Retina (tissue), 1 donor: Measurements from ENCODE around the gene CDC42BPB.
A peak's percentile ranks its signal among the peaks of the same experiment; 100 is the strongest.

Experiments
- DNase-seq: peaks from one replicate; pipeline ENCODE4 v3.0.0-alpha.2; 2016

Gene CDC42BPB, protein sequence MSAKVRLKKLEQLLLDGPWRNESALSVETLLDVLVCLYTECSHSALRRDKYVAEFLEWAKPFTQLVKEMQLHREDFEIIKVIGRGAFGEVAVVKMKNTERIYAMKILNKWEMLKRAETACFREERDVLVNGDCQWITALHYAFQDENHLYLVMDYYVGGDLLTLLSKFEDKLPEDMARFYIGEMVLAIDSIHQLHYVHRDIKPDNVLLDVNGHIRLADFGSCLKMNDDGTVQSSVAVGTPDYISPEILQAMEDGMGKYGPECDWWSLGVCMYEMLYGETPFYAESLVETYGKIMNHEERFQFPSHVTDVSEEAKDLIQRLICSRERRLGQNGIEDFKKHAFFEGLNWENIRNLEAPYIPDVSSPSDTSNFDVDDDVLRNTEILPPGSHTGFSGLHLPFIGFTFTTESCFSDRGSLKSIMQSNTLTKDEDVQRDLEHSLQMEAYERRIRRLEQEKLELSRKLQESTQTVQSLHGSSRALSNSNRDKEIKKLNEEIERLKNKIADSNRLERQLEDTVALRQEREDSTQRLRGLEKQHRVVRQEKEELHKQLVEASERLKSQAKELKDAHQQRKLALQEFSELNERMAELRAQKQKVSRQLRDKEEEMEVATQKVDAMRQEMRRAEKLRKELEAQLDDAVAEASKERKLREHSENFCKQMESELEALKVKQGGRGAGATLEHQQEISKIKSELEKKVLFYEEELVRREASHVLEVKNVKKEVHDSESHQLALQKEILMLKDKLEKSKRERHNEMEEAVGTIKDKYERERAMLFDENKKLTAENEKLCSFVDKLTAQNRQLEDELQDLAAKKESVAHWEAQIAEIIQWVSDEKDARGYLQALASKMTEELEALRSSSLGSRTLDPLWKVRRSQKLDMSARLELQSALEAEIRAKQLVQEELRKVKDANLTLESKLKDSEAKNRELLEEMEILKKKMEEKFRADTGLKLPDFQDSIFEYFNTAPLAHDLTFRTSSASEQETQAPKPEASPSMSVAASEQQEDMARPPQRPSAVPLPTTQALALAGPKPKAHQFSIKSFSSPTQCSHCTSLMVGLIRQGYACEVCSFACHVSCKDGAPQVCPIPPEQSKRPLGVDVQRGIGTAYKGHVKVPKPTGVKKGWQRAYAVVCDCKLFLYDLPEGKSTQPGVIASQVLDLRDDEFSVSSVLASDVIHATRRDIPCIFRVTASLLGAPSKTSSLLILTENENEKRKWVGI (N-terminal part only)

DNA sequence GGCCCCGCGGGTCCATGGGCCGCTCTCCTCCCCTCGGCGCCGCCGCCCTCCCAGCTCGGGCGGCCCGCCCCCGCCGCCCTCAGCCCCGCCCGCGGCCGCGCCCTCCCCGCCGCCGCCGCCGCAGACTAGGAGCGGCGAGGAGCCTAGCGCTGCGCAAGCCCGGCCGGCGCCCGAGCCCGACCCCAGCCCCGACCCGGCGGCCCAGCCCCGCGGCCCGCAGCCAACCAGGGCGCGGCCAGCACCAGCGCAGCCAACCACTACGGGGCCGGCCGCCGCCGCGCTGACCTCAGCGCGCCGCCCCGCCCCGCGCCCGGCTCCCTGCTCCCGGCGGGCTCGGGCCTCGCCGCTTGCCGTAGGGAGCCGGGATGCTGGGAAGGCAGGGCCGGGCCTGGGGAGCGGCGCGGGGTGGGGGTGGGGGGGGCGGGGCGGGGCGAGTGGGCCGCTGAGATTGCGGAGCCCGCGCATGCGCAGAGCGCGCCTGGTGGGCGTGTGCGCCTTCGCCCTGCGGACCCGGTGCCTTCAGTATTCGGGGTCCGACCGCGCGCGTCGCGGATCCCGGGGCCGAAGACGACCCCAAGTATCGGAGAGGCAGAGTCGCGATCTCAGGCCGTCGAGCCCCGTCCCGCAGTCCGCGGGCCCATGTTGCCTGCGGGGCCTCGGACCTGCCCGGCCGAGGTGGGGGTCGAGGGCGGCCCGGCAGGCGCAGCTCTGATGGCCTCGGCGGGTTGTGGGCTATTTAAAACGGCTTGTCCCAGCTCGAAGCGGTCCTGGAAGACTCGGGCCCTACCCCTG lies at the start of gene CDC42BPB:
Gene CDC42BPB (minus strand): TSS at position 178 of the 792 bp plus-strand sequence. CDS start 376 bp downstream, outside the sequence.
- DNase-seq, result peak; percentile 91

DNA sequence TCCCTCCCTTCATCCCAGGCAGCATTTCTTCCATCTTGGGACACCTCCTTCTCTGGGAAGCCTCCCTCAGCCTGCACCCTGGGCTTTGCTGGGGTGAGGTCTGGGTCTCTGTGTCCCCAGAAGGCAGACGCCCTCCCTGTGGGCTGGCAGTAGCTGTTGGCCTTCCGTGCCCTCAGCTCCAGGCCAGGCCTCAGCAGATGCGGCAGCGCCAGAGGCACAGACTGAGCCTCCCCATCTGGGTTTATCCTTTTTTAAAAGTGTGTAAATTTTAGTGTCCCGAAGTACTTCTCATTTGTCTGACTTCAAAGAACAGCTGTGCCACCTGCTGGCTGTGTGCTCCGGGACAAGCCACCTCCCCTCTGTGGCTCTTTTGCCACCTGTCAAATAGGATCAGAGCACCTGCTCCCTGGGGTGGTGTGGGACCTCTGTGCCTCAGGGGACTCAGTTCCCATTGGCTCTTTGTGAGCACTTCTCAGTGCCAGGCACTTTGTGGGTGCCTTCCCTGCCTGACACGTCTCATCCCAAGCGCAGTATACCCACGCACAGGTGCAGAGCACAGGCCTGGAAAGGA lies 48.3 kb upstream of the CDC42BPB start:
- no peak for DNase-seq

DNA sequence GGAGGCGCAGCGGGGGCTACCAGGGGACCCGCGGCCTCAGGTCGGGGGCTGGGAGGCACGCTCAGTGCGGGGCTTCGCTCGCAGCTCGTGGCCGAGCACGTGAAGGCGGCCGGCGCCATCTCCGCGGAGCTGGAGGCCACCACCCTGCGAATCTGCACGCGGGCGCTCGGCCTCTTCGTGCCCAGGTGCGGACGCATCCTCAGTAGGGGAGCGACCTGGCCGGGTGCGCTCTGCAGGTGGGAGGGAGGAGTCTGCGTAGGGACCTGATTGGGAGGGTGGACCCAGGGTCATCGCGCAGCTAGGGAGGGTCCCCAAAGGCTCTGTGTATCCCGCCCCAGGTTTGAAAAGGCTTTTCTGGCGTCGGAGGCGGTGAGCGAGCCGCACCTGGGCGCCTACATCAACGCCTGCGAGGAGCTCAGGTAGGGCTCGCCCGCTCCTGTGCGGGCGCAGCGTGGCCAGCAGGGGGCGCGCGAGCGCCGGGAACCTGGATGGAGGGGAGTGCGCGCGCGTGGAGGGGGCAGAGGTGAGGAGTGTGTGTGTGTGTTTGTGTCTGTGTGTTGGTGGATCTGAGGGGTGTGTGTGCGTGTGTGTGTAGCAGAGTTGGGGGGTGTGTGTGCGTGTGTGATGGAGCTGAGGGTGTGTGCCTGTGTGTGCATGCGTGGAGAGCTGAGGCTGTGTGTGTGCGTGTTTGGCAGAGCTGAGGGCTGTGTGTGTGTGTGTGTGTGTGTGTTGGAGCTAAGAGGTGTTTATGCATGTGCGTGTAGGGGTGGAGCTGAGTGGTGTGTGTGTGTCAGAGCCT lies 47.5 kb upstream of the CDC42BPB start:
- DNase-seq, result peak; percentile 86

DNA sequence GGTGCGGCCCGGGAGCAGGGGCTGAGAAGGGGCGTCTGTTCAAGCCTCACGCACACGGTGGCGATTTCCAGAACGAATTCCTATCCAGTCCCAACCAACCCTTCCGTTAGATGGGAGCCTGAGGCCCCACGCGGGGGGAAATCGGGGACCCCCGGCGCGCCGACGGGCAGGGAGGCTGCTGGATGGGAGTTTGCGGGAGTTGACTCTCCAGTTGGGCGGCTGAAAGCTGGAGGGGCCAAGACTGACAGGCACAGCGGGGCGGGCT lies 47.0 kb upstream of the CDC42BPB start:
- peak; percentile 59 for DNase-seq

DNA sequence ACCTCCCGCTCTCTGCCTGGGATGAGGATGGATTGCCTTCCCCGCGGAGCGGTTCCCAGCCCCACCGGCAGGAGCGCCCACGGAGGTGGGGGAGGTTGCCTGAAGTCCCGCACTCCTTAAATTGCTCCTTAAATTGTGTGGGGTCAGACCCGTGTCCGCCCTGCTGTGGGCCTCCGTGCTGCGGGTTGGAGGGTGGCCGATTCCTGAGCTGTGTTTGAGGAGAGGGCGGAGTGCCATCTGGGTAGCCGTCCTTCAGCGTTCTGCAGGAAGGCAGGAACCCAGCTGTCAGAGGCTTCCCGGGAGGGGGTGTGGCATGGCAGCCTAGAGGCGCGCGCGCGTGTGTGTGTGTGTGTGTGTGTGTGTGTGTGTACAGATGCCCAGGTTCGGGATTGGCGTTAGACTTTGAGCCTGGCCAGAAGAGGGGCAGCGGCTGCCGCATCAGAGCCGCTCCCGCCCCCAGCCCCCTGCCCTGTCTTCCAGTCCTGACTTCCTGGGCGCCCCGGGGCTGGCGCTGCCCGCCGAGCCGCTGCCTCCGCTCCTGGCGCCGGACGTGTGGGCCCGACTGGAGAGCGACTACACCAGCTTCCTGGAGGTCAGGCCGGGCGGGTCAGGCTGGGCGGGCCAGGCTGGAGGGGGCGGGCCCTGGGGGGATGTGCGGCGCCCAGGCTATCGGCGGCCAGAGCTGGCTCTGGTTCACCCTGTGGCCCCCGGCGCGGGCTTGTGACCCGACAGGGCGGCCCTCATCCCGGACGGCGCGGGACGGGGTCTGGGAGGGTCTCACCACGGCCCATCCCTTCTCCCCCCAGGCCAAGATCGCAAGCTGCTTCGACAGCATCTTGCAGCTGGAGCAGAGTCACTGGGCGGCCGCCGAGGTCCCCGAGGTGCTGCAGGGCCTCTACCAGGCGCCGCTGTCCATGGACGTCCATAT lies 46.4 kb upstream of the CDC42BPB start:
- peak; percentile 79 for DNase-seq

- no peak for DNase-seq
Observed at GRCh38 chr14:103102689-103103260, 45.4 kb upstream of the CDC42BPB start.

DNA sequence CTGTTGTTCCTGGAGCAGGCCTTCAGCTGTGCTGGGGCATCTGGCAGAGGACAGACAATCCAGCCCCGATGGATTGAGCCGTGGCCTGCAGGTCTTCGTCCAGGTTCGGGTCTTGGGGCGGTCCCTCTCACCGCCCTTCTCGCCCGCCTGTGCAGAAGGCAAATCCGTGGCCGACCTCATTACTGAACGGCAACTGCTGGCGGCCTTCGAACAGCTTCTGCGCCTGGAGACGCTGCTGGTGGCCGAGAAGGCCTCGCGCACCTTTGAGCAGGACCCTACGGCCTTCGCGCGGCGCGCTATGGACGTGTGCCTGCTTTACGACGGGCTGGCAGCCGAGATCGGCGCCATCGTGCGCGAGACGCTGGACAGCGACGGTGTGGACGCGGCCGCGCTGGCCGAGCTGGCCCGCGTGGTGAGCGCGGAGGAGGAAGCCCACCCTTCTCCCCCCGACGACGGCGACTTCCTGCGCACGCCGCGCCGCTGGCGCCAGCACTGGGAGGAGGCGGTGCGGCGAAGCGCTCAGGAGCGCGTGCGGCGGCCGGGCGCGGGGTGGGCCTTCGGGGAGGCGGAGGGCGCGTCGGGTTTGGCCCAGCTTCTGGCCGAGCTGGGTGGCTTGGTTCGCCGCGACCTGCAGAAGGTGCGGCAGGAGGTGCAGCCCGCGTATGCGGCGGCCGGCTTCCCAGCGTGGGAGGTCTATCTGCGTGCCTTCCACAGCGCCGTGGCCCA lies 44.8 kb upstream of the CDC42BPB start:
- peak; percentile 70 for DNase-seq

DNA sequence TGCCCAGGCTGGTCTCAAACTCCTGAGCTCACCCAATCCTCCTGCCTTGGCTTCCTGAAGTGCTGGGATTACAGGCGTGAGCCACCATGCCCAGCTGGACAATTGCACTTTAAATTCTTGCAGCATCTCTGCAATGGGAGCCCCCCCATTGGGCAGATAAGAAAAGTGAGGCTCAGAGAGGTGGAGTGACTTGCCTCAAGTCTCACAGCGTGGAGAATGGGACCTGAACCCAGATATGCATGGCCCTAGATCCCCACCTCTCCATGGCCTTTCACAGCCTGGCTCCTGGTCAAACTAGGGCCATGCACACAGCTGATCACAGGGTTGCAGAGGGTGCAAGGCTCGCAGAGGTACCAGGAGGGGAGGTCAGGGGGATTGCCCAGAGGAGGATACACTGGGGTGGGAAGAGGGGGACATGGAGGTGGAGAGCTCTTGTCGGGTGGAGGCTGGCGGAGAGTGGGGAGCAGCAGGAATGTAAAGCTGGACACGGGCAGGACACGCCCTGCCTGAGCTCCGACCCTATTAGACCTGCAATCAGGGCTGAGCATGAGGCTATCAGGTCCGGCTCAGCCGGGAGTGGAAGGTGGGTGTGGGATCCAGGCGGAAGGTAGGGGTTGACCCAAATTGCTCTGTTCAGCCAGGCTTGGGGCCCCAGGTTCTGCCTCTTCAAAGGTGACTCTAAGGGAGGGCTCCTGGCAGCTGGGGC lies 44.1 kb upstream of the CDC42BPB start:
- DNase-seq, result no peak

GRCh38 chr14:103100281-103101121 lies 43.2 kb upstream of the CDC42BPB start:
- DNase-seq, result no peak

GRCh38 chr14:103099733-103100280 lies 42.5 kb upstream of the CDC42BPB start:
- DNase-seq, result no peak

- no peak for DNase-seq
Observed at GRCh38 chr14:103099081-103099732, 41.9 kb upstream of the CDC42BPB start.

DNA sequence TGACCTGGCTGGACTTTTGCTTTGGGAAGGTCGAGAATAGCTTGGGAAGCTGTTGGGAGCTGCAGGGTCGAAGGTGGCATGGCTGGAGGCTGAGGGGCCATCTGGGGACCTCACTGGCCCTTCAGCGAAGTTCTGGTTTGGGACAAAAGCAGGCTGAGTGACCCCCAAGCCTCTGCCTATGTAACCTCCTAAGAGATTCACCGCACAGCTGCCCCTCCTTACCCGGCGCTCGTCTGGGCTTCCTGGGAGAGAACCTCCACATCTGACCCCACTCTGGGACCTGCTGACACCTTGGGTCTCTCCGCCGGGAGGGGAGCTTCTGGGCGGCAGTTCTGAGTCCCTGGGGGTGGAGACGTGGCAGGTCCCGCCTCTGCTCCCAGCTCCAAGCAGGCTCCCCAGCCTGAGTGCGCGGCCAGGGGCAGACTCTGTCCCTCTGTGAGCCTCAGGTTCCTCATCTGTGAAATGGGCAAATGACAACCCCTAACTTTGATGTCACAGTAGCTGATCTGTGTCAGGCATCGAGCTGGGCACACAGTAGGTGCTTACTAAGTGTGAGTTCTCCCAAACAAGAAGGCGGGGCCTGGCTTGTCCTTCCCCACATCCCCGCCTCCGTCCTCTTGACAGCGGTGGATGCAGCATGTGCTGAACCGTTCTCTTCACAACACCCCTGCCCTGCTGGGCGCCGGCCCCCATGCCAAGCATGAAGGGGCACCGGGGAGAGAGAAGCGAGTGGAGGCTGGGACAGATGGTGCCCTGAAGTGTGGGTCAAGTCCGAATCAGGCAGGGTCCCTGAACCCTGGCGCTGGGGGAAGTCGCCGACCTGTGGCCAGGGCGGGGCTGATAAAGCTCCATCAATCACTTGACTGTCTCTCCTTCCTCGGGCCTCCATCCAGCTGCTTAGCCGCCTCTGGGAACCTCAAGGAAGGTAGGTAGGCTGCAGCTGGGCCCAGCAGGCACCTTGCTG lies 40.9 kb upstream of the CDC42BPB start:
- no peak for DNase-seq

DNA sequence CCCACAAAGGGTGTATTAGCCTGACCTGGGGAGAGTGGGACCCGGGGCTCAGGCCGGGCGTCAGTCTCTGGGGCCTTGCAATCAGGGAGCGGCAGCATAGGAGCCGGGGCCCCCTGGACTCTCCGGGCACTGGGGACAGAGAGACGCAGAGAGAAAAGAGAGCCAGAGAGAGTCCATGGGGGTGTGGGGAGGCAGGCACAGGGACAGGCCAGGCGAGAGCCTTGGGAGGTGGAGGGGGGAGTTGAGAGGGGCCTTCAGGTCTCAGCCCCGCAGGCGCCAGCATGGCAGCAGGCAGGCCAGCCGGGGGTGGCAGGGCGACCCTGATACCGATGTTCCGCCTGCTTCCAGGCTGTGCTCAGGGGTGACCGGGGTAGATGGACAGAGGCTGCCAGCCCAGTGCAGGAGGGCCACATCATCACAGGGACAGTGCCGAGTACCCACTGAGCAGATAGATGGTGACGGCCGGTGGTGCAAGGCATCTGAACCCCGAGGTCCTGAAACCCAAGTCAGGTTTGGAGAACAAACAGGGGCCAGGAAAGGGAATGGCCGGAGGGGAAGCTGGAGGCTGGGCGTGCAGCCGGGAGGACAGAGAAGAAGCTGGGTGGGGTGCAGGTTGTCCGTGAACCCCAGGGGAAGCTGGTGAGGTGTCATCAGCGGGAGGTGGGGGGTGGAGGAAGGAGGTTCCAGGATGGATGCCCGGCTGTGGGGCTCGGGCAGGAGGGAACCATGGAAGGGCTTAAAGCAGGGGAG lies 40.1 kb upstream of the CDC42BPB start:
- no peak for DNase-seq

GRCh38 chr14:103096387-103096786 lies 39.0 kb upstream of the CDC42BPB start:
- no peak for DNase-seq
